ENCODE measurements around the gene GOLPH3.

GRCh38 chr5:32100230-32100629 is 73.9 kb downstream of the GOLPH3 start:
- no peak for TF ChIP-seq CEBPB (IDR thresholded peaks at IDR 0.05)
- TF ChIP-seq TCF12 (IDR thresholded peaks at IDR 0.05; ENCODE audit: low read depth), result no peak
- TF ChIP-seq REST (IDR thresholded peaks at IDR 0.05; ENCODE audit: low read depth), result no peak
- no peak for TF ChIP-seq RAD21 (IDR thresholded peaks at IDR 0.05; ENCODE audit: low read depth)
- no peak for TF ChIP-seq TAF1 (IDR thresholded peaks at IDR 0.05; ENCODE audit: low read depth)
- TF ChIP-seq EP300 (IDR thresholded peaks at IDR 0.05; ENCODE audit: borderline replicate concordance), result no peak
- TF ChIP-seq FOXM1 (IDR thresholded peaks at IDR 0.05; ENCODE audit: borderline replicate concordance, low read depth), result no peak
- TF ChIP-seq MAX (IDR thresholded peaks at IDR 0.05), result no peak
- TF ChIP-seq TEAD4 (IDR thresholded peaks at IDR 0.05), result no peak
- TF ChIP-seq EGR1 (IDR thresholded peaks at IDR 0.05), result no peak
- no peak for TF ChIP-seq YY1 (IDR thresholded peaks at IDR 0.05; ENCODE audit: low read depth)
- TF ChIP-seq CREB1 (IDR thresholded peaks at IDR 0.05; ENCODE audit: low read depth), result no peak
- no peak for TF ChIP-seq USF1 (IDR thresholded peaks at IDR 0.05)
- TF ChIP-seq ZBTB7A (IDR thresholded peaks at IDR 0.05; ENCODE audit: low read depth), result no peak

Measured in Ishikawa (cell line).